IPS-11a (cell line): Measurements from ENCODE around the gene GPLD1.
A peak's percentile ranks its signal among the peaks of the same experiment; 100 is the strongest.

Source experiments
- H3K4me3 ChIP-seq: one replicate; pipeline ENCODE4 v1.5.1; 2013; ENCODE audit warnings: low read depth, low read length, control low read depth

GPLD1 gene

GRCh38 chr6:24501914-24502313 lies 12.5 kb upstream of the GPLD1 start:
- H3K4me3 ChIP-seq: no peak overlapping the region

DNA sequence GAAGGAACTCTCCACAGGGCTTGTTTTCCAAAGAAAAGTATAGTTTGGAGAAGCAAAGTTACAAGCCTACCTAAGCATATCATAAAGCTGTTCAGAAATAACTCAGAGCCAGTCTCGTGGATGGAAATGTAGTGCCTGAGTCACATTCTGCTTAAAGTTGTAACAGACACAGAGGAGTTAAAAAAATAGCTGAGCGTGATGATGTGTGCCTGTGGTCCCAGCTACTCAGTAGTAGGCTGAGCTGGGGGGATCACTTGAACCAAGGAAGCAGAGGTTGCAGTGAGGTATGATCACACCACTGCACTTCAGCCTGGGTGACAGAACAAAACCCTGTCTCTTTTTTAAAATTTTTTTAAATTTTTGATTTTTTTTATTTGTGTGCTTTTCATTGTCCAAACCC lies 12.0 kb upstream of the GPLD1 start:
- no peak overlapping the region for H3K4me3 ChIP-seq

DNA sequence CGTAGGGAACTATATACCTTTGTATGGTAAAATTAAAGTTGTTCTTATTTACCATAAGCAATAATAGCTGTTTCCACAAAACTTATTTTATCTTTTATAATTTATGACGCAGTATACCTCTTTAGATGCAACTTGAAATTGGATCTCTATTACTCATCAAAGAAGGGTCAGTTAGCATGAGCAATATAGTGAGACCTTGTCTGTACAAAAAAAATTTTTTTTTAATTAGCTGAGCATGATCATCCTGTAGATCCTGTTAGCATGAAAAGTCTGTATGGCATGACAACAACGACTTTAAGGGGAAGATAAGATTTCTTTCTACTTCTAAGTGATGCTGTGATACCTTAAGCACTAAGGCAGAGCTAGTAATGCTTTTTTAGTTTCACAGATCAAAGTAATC lies 11.3 kb upstream of the GPLD1 start:
- no peak overlapping the region for H3K4me3 ChIP-seq

DNA sequence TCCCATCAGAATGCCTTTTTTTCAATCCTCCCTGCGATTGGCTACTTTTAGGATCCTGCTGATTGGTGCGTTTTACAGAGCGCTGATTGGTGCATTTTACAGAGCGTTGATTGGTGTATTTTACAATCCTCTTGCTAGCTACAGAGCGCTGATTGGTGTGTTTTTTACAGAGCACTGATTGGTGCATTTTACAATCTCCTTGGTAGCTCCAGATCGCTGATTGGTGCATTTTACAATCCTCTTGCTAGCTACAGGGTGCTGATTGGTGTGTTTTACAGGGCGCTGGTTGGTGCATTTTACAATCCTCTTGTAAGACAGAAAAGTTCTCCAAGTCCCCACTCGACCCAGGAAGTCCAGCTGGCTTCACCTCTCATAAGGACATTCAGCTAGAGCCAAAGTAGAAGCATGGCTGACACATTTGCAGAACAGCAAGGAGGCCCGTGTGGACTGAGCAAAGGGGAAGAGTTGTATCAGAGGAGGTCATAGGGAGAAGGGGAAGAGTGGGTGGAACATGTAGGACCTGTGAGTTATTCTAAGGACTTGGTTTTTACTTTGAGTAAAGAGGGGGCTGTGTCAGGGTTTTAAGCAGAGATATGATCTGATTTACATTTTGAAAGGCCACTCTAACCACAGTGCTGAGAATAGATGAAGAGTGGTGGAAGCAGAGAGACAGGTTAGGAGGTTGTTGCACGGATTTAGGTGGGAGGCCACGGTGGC lies 8.0 kb upstream of the GPLD1 start:
- no peak overlapping the region for H3K4me3 ChIP-seq

DNA sequence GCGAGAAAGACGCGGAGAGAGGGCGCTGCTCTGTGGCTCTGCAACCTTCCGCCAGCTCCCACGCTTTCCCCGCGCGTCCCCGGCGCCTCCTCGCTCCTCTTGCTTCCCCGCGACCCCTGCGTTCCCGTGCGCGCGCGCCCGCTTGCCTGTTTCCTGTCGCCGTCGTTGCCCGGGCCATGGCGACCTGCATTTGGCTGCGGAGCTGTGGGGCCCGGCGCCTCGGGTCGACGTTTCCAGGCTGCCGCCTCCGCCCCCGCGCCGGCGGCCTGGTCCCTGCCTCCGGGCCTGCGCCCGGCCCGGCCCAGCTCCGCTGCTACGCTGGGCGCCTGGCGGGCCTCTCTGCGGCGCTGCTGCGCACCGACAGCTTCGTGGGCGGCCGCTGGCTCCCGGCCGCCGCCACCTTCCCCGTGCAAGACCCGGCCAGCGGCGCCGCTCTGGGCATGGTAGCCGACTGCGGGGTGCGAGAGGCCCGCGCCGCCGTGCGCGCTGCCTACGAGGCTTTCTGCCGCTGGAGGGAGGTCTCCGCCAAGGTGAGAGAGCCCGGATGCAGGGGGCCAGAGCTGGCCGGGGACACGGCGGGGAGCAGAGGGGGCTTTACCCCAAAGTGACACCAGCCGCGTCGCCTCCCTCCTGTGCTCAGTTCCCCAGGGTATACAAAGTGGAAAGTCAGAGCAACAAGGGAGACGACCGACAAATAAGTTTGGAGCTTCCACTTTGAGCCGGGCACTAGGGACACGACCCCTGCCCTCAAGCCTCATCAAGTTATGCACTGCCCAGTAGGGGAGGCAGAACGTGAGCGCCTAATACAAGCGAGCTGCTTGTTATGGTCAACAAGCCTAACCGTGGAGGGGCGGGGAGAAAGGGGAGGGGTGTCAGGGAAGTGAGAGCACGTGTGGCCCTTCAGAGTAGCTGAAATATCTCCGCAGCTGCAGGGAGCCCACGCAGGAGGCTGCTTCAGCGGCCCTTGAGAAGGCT lies 5.7 kb upstream of the GPLD1 start, which contains the start of gene ALDH5A1:
TSS of gene ALDH5A1 (plus strand) at position 149 of the 975 bp plus-strand sequence. CDS start at position 177, 28 bp downstream.
- peak within 1 kb of the TSS; percentile 65 for H3K4me3 ChIP-seq

DNA sequence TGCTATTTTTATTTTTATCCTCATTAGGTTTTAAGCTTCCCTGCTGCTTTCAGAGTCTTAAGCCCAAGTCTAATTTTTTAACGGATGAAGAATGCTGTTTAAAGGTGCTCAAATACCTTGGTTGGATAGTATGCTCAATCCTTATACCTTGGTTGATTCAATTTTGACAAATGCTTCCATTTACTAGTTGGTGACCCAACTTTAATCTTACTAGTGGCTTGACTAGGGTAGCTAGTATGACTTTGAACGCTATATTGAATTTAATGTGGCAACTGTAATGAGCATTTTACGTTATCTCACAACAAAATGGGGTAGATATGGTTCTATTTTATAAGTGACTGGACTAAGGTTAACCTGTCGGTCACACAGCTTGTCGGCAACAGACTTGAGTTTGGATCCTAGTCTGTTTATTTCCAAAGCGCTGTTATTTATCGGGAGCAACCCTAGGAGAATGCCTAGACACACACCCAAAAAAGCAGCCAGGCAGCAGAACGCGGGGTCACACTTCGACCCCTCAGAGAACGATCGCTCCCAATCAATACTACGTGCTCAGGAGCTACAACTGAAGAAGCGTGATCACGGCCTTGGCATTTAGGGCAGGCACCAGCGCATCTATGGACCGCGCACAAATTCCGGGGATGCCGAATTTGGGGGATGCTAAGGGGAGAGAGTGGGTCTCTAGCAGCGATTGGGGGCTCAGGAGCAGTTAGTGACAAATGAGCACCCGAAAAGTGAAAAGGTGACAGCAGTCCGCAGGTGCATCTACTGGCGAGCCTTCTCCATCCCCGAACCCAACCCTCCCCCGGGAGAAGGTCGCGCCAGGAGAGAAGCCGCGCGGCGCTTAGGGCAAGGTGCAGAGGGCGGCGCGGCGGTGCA lies 4.8 kb upstream of the GPLD1 start:
- H3K4me3 ChIP-seq: peak overlapping the region; percentile 65

DNA sequence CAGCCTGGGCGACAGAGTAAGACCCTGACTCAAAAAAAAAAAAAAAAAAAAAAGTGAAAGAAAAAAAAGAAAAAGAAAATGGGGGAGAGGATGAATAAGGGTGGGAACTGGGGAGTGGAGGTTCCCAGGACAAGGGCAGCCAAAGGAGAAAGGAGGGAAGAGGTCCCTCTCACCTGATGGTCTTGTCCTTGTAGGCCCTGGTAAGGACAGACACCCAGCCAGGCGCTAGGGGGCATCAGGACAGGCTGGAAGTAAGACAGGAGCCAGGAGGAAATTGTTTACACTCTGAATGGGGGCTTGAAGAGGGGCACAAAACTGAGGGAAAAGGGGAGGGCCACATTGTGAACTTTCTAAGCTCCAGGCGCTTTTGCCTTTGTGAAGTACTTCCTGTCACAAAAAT lies 3.1 kb upstream of the GPLD1 start:
- H3K4me3 ChIP-seq: no peak overlapping the region

- H3K4me3 ChIP-seq: no peak overlapping the region
Measured at GRCh38 chr6:24490948-24491347, 1.6 kb upstream of the GPLD1 start.

GRCh38 chr6:24489881-24490280 lies 503 bp upstream of the GPLD1 start:
- no peak overlapping the region for H3K4me3 ChIP-seq

DNA sequence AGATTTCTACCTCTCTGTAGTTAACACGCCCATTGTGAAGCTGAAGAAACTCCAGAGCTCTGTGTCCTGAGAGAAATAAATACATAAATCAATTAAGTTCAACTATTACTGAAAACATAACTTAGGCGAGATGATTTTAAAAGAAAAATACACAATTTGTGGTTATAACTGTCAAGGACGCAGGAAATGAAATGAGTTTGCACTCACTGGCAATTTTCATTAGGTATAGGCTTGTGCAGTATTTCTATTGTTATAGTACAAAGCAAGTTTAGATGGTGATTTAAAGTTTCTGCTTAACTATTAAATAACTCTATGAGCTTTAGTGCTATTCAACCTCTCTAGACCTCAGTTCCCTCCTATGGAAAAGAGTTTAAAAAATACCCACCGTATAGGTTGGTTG lies 3.3 kb downstream of the GPLD1 start:
- no peak overlapping the region for H3K4me3 ChIP-seq

DNA sequence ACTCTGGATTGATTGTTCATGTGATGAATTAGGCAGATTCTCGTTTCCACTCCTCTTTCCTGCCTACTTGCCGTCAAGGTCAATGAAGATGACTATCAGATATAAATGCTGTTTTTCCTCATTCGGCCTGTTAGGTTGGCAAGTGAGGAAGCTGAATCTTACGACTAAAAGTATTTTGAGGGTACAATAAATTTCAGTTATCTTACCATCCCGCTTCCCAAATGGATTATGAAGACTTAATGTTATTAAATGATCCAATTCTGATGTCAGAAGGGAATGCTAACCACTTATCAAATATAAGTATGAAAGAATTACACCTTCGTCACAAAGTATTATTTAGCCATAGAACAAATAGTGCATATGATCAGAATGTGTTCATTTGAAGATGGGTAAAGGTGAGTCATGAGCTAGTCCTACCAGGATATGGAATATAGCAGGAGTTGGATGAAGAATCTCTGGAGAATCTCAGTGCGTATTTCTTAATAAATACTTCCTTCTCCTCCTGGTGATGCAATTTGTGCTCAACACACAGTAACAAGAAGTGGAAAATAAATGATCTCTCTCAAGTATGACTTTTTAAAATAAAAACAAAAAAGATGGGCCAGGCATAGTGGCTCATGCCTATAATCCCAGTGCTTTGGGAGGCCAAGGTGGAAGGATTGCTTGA lies 4.6 kb downstream of the GPLD1 start:
- H3K4me3 ChIP-seq: no peak overlapping the region

GRCh38 chr6:24481449-24481848 lies 7.9 kb downstream of the GPLD1 start:
- no peak overlapping the region for H3K4me3 ChIP-seq

DNA sequence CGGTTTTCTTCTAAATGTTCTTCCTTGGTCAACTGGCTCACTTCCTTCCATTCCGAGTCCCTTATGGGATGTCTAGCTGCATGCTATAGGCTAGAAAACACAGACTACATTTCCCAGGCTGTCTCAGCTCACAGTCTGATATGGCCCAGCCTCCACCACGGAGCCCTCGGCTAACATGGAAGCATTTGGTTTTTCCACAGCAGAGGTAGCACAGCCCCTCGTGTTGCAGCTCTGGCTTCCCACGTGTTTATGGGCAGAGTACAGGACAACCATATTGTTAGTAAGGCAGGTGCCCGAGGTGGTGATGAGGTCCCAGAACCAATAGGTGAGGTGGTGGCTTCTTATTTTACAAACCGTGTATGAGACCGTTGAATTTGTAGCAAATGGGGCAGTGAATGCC lies 8.7 kb downstream of the GPLD1 start:
- no peak overlapping the region for H3K4me3 ChIP-seq

DNA sequence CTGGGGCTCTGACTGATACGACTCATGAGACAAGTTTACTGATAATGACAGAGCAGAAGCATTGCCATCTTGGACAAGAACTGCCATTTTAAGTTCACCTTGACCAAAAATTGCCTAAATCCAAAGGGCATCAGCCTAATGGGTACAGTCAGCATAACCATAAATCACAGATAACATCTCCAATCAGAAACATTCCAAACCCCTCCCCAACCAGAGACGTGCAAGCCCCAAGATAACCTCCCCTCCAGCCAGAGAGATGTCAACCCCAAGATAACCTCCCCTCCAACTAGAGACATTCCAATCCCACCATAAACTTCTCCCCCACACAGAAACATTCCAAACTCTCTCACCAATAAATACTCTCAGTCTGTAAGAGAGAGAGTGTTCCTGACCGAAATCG lies 10.5 kb downstream of the GPLD1 start:
- no peak overlapping the region for H3K4me3 ChIP-seq

- H3K4me3 ChIP-seq: no peak overlapping the region
Measured at GRCh38 chr6:24477070-24477469, 12.3 kb downstream of the GPLD1 start.

DNA sequence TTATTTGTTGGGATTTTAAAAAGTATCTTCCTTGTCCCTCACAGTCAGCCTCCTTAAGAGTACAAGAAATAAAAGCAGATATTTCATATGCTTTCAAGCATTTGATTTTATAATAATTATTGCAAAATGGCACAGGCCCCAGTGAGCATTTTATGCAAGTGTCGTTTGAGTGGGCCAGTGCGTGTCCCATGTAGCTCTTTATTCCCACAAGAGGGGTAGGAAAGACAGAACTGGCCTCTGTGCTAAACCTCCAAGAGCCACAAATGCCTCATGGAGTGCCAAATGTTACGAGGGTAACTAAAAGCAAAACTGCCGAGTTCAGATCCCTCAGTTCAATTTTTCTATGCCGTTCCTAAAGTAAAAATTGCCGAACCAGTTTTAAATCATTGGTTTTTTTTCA lies 12.7 kb downstream of the GPLD1 start:
- no peak overlapping the region for H3K4me3 ChIP-seq

DNA sequence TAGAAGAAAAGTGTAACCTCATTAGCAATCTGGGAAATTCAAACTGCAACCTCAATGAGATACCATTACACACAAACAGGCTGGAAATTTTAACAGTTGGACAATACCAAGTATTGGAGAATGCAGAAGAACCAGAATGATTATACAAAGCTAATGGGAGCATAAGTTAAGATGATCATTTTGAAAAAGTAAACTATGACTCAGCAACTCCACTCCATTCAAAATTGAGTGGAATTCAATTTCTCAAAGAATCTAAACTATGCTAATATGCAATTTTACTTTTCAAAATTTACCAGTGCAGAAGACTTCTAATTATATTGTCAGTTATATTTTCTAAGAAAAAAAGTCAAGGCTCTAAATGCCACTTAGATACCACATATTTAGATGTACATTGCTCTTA lies 17.2 kb downstream of the GPLD1 start:
- H3K4me3 ChIP-seq: no peak overlapping the region

DNA sequence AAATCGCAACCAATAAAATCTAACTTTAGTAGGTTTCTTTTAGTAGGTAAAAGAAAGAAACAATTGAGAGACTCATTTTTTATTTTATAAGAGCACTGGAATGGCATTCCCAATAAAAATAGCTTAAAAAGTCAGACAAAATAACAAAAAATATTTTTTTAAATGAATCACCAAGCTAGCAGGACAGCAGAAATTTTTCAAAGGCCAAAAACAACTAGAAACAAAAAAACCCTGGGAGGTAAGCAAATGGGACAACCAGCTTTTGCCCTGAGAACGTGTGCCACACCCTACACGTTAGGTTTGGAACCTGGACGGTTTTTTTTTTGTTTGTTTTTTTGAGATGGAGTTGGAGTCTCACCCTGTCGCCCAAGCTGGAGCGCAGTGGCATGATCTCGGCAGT lies 19.6 kb downstream of the GPLD1 start:
- no peak overlapping the region for H3K4me3 ChIP-seq

DNA sequence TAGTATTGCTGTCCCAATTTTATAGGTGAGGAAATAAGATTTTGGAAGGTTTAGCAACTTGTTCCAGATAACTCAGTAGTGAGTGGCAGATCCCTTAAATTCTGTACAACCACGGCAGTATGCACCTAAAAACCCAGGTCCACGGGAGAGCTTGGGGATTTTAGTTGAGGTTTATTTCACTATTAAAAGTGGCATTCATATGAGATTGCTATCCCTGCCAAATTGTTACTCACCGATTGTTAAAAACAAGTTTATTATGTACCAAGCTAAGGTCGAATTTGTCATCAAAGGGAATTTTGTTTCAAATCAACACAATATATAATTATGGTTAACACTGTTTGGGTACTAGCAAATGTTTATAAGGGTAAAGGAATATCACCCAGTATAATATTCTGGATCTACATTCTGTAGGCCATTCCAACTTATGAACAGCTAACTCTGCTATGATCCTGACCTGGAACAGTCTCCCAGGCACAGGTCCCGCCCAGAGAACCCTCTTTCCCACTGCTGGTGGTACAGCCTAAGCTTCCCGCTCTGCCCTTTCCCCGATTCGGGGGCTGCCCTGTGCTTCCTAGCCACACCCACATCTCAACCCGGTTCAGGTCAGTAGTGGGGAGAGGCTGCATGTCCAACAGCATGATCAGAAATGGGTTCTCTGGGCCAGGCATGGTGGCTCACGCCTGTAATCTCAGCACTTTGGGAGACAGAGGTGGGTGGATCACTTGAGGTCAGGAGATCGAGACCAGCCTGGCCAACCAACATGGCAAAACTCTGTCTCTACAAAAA lies 24.9 kb downstream of the GPLD1 start:
- no peak overlapping the region for H3K4me3 ChIP-seq

- no peak overlapping the region for H3K4me3 ChIP-seq
Measured at GRCh38 chr6:24460966-24461365, 28.4 kb downstream of the GPLD1 start.
